CD4-positive, alpha-beta T cell (primary cell): ENCODE measurements around the gene GCNT2. TPM values are rescaled to one million over a fixed set of nuclear protein-coding genes. Genes with fewer than 3 reads are reported as not detected.

ENCODE experiments used
- ATAC-seq: fragments of 200-7000 bp; cut with Tn5 transposase; one replicate; pipeline ENCODE4 v1.10.0; 2022; ENCODE audit warnings: mild to moderate bottlenecking; ENCODE audit not compliant: poor library complexity
- CTCF ChIA-PET: fragments of 350-600 bp; sonication (Branson Sonifier 250); formaldehyde crosslinking; loops from one replicate; lab custom pipeline; 2021; ENCODE audit warnings: antibody characterized with exemption, inconsistent platforms; lab: Charles Lee
- POLR2A ChIA-PET: fragments of 350-600 bp; sonication (Branson Sonifier 250); formaldehyde crosslinking; loops from one replicate; lab custom pipeline; 2021; ENCODE audit warnings: antibody characterized with exemption, inconsistent platforms; lab: Charles Lee
- DNase-seq, 14 experiments: peaks; one replicate each; pipeline ENCODE4 v3.0.0-alpha.2; 2013 to 2020; ENCODE audit warnings: mixed read lengths in 2 of 14
- H3K27ac ChIP-seq, 2 donors: one replicate each; pipeline versions ENCODE4 v1.5.1 to v1.7.0; 2013; ENCODE audit warnings: low read length in 2 of 2, low read depth in 1 of 2, mild to moderate bottlenecking in 1 of 2
- H3K27me3 ChIP-seq, 2 experiments: 1 replicate in 1 of 2; 2 replicates in 1 of 2; pipeline versions ENCODE4 v1.6.1 to v1.7.0; 2013; ENCODE audit warnings: low read length in 2 of 2, control low read depth in 1 of 2, mild to moderate bottlenecking in 1 of 2, moderate library complexity in 1 of 2; ENCODE audit not compliant: insufficient read depth in 2 of 2, control insufficient read depth in 1 of 2
- H3K36me3 ChIP-seq: one replicate; pipeline ENCODE4 v1.6.1; 2013; ENCODE audit warnings: low read length, control low read depth; ENCODE audit not compliant: insufficient read depth
- H3K4me1 ChIP-seq: one replicate; pipeline ENCODE4 v1.6.1; 2013; ENCODE audit warnings: low read length, control low read depth; ENCODE audit not compliant: insufficient read depth
- H3K4me3 ChIP-seq: one replicate; pipeline ENCODE4 v1.5.1; 2013; ENCODE audit warnings: mild to moderate bottlenecking, low read length, moderate library complexity
- H3K9me3 ChIP-seq, 2 experiments: 1 replicate in 1 of 2; 2 replicates in 1 of 2; pipeline versions ENCODE4 v1.6.1 to v1.7.0; 2013; ENCODE audit warnings: low read length in 2 of 2, mild to moderate bottlenecking in 2 of 2, control low read depth in 1 of 2, moderate library complexity in 1 of 2; ENCODE audit not compliant: control insufficient read depth in 1 of 2, insufficient read depth in 1 of 2
- H3K27ac Mint-ChIP-seq: one replicate; pipeline ENCODE4 v1.8.0; 2020; ENCODE audit warnings: mixed read lengths
- H3K27me3 Mint-ChIP-seq: one replicate; pipeline ENCODE4 v1.8.0; 2021; ENCODE audit warnings: mixed read lengths
- H3K36me3 Mint-ChIP-seq: one replicate; pipeline ENCODE4 v1.8.0; 2021; ENCODE audit warnings: low read depth, mixed read lengths
- H3K4me1 Mint-ChIP-seq: one replicate; pipeline ENCODE4 v1.8.0; 2021; ENCODE audit warnings: low read depth, mixed read lengths
- H3K4me3 Mint-ChIP-seq: one replicate; pipeline ENCODE4 v1.8.0; 2020; ENCODE audit warnings: mild to moderate bottlenecking, mixed read lengths
- H3K9me3 Mint-ChIP-seq: one replicate; pipeline ENCODE4 v1.8.0; 2020; ENCODE audit warnings: mixed read lengths
- intact Hi-C, 2 experiments: fragments of 100-400 bp; cut with DNase I in 1 of 2; cut with micrococcal nuclease in 1 of 2; formaldehyde crosslinking; loops; one replicate each; pipeline versions ENCODE4 v1.15.1 to v1.9.0; 2023 to 2025; cut with DNase I, micrococcal nuclease
- total RNA-seq, 174 experiments: library from RNA in 2 of 174; stranded (reverse) in 2 of 174; gene quantifications; one replicate each; pipeline ENCODE4 v1.2.3 and lab custom pipeline; 2021 to 2026
- TF ChIP-seq, protein P1 (sequence below): fragments of 200-600 bp; IDR thresholded peaks from one replicate; pipeline ENCODE4 v1.8.0; 2022; ENCODE audit warnings: antibody characterized with exemption, mild to moderate bottlenecking

GCNT2 gene
- total RNA-seq, 2 experiments from 2014 or later: 1.5 to 1.8 TPM

DNA sequence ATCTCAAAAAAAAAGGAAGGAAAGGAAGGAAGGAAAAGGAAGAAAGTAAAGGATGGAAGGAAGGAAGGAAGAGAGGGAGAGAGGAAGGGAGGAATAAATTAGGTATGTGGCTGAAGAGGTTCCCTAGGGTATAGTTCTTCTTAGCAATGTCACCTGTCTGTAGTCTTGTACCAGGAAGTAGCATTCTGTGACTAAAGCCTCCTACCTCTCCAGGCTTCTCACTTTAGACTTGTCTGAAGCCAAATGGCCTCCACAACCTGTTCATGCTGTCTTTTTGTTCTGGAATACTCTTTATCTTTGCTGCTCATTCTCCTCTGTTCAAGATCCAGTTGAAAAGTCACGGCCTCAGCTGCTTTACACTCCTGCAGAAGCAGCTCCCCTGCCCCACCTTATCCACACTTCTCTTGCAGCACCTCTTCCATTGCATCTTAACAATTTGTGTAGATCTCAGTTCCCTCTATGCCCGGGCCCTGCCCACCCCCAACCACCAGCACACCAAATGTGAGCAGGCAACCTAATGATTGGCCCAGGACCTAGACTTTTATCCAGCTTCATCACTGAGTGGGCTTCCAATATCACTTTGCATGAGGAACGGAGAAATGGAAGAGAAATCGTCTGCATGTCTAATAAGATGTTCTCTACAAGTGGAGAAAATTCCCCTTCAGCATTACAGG lies 19.1 kb downstream of the GCNT2 start:
- no peak for DNase-seq
- POLR2A ChIA-PET: no interaction called here
- TF ChIP-seq, protein P1, sequence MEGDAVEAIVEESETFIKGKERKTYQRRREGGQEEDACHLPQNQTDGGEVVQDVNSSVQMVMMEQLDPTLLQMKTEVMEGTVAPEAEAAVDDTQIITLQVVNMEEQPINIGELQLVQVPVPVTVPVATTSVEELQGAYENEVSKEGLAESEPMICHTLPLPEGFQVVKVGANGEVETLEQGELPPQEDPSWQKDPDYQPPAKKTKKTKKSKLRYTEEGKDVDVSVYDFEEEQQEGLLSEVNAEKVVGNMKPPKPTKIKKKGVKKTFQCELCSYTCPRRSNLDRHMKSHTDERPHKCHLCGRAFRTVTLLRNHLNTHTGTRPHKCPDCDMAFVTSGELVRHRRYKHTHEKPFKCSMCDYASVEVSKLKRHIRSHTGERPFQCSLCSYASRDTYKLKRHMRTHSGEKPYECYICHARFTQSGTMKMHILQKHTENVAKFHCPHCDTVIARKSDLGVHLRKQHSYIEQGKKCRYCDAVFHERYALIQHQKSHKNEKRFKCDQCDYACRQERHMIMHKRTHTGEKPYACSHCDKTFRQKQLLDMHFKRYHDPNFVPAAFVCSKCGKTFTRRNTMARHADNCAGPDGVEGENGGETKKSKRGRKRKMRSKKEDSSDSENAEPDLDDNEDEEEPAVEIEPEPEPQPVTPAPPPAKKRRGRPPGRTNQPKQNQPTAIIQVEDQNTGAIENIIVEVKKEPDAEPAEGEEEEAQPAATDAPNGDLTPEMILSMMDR: no peak
- H3K36me3 Mint-ChIP-seq: peaks cover 40% of the 10 kb centered on the region
- H3K4me3 Mint-ChIP-seq: no peak overlapping the region
- H3K27me3 Mint-ChIP-seq: no peaks in the 10 kb centered on the region
- Histone ChIP-seq H3K36me3 (no peaks in the 10 kb centered on the region), H3K4me3 (no peak overlapping the region), H3K27me3 (no peaks in the 10 kb centered on the region), H3K27ac (no peak overlapping the region), H3K9me3 (no peaks in the 10 kb centered on the region), H3K4me1 (no peaks in the 10 kb centered on the region)
- H3K27ac Mint-ChIP-seq: no peak overlapping the region
- intact Hi-C loops: no loop called here
- H3K9me3 Mint-ChIP-seq: peaks cover 6% of the 10 kb centered on the region
- CTCF ChIA-PET: no interaction called here
- ATAC-seq: no peak
- peaks cover 9% of the 10 kb centered on the region for H3K4me1 Mint-ChIP-seq

DNA sequence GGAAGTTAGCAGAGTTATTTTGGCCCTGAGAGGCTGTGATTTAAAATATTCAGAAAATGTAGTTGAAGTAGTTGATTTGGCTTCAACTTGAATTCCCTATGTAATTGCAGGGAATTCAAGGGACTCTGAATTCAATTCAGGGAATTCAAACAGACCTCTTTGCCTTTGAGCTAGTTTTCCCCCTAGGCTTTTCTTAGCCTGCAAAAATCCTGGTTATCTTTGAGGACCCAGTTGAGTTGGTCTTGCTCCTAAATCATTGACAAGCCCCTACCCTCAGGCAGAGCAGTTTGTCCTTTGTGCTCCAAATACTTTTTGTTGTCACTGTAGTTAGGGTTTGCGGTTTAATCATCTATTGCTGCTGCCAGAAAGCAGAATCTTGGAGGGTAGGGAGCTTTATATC lies 20.4 kb downstream of the GCNT2 start:
- no peak overlapping the region for H3K27ac ChIP-seq
- TF ChIP-seq, protein P1: no peak
- Mint-ChIP-seq H3K36me3 (peaks cover 32% of the 10 kb centered on the region), H3K27ac (no peak overlapping the region), H3K9me3 (peaks cover 6% of the 10 kb centered on the region), H3K4me3 (no peak overlapping the region), H3K4me1 (no peaks in the 10 kb centered on the region), H3K27me3 (no peaks in the 10 kb centered on the region)
- CTCF ChIA-PET: no interaction called here
- no peaks in the 10 kb centered on the region for H3K27me3 ChIP-seq
- DNase-seq (no peak), ATAC-seq (no peak)
- no peak overlapping the region for H3K4me3 ChIP-seq
- POLR2A ChIA-PET: no interaction called here
- no peaks in the 10 kb centered on the region for H3K36me3 ChIP-seq
- H3K9me3 ChIP-seq: no peaks in the 10 kb centered on the region
- no peaks in the 10 kb centered on the region for H3K4me1 ChIP-seq
- intact Hi-C loops: no loop called here

DNA sequence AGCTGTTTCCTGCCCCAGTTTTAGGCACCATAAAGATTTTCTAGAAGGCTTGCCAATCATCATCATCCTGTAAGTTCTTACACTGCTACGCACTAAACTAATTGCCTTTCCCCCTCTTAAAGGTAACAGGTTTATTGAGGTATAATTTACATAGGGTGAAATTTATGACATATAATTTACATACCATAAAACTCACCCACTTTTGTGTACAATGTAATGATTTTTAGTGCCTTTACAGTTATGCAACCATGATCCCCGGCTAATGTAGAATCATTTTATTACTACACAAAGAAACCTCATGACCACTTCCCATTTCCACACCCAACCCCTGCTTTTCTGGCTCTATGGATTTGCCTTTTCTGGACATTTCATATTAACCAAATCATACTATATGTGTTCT lies 21.1 kb downstream of the GCNT2 start:
- TF ChIP-seq, protein P1: no peak
- no peak overlapping the region for H3K4me3 ChIP-seq
- H3K36me3 ChIP-seq: no peaks in the 10 kb centered on the region
- Mint-ChIP-seq H3K9me3 (peaks cover 6% of the 10 kb centered on the region), H3K4me3 (no peak overlapping the region), H3K36me3 (peaks cover 32% of the 10 kb centered on the region), H3K27me3 (no peaks in the 10 kb centered on the region), H3K27ac (no peak overlapping the region), H3K4me1 (no peaks in the 10 kb centered on the region)
- no peak overlapping the region for H3K27ac ChIP-seq
- ATAC-seq (no peak), DNase-seq (no peak)
- CTCF ChIA-PET: no interaction called here
- H3K27me3 ChIP-seq: no peaks in the 10 kb centered on the region
- intact Hi-C loops: no loop called here
- no peaks in the 10 kb centered on the region for H3K9me3 ChIP-seq
- H3K4me1 ChIP-seq: no peaks in the 10 kb centered on the region
- POLR2A ChIA-PET: no interaction called here
